Smooth muscle cell (in vitro differentiated cells): ENCODE results near the gene XRCC6. TPM values are rescaled to one million over a fixed set of nuclear protein-coding genes. Genes with fewer than 3 reads are reported as not detected.

Experiments
- DNase-seq: peaks from one replicate; lab custom pipeline; 2025; ENCODE audit not compliant: unreplicated experiment; lab: John Stamatoyannopoulos, UW
- H2AFZ ChIP-seq: fragments of 200-600 bp; sonication (generic); 2 replicates; pipeline ENCODE4 v1.6.0; 2016; ENCODE audit warnings: antibody characterized with exemption, low read depth, mild to moderate bottlenecking
- H3F3A ChIP-seq: fragments of 200-600 bp; sonication (generic); 2 replicates; pipeline ENCODE4 v1.6.0; 2017; ENCODE audit warnings: antibody characterized with exemption, low read depth
- H3K27ac ChIP-seq: fragments of 200-600 bp; sonication (generic); 2 replicates; pipeline ENCODE4 v1.5.1; 2016; ENCODE audit warnings: low read depth, mild to moderate bottlenecking
- H3K27me3 ChIP-seq: fragments of 200-600 bp; sonication (generic); 2 replicates; pipeline ENCODE4 v1.6.1; 2016; ENCODE audit warnings: low read depth, mild to moderate bottlenecking
- H3K36me3 ChIP-seq: fragments of 200-600 bp; sonication (generic); 2 replicates; pipeline ENCODE4 v1.5.1; 2016; ENCODE audit warnings: low read depth
- H3K4me1 ChIP-seq: fragments of 200-600 bp; sonication (generic); 2 replicates; pipeline ENCODE4 v1.5.1; 2016; ENCODE audit warnings: low read depth
- H3K4me2 ChIP-seq: fragments of 200-600 bp; sonication (generic); 2 replicates; pipeline ENCODE4 v1.6.0; 2016; ENCODE audit warnings: mild to moderate bottlenecking
- H3K4me3 ChIP-seq: fragments of 200-600 bp; sonication (generic); 2 replicates; pipeline ENCODE4 v1.5.1; 2016; ENCODE audit warnings: mild to moderate bottlenecking
- H3K79me2 ChIP-seq: fragments of 200-600 bp; sonication (generic); 2 replicates; pipeline ENCODE4 v1.6.0; 2016; ENCODE audit warnings: low read depth, mild to moderate bottlenecking
- H3K9ac ChIP-seq: fragments of 200-600 bp; sonication (generic); 2 replicates; pipeline ENCODE4 v1.6.0; 2016; ENCODE audit warnings: low read depth
- H3K9me3 ChIP-seq: fragments of 200-600 bp; sonication (generic); replicated peaks from 2 replicates; pipeline ENCODE4 v1.5.1; 2016; ENCODE audit warnings: low read depth
- H4K20me1 ChIP-seq: fragments of 200-600 bp; sonication (generic); 2 replicates; pipeline ENCODE4 v1.6.0; 2016; ENCODE audit warnings: low read depth
- CTCF ChIP-seq: fragments of 200-600 bp; sonication (generic); IDR thresholded peaks from 2 replicates; pipeline ENCODE4 v1.5.1; 2017; ENCODE audit warnings: borderline replicate concordance, mild to moderate bottlenecking, antibody characterized with exemption; ENCODE audit not compliant: insufficient read depth, poor library complexity, severe bottlenecking
- WGBS: methylation state at CpG from one replicate; pipeline ENCODE4 v1.1.7; 2016; ENCODE audit warnings: low lambda C conversion rate; 5-methylcytosine and 5-hydroxymethylcytosine counted together
- polyA plus RNA-seq: library from polyadenylated mRNA; unstranded; fragments of >200 nt; fragmentation: Nextera tagmentation; extraction: Ambion mirVana; gene quantifications from 2 replicates; pipeline ENCODE4 v1.2.1, GENCODE V29; 2016
- total RNA-seq: library from RNA; depleted of rRNA; stranded (reverse); fragments of >200 nt; gene quantifications from 2 replicates; pipeline ENCODE4 v1.2.3, GENCODE V29; 2014

XRCC6 gene
- total and polyA plus RNA-seq, 2 experiments from 2014 or later = 186 to 264 TPM

GRCh38 chr22:41584881-41585280, 36.2 kb upstream of the XRCC6 start:
- no peak overlapping the region for H3K4me3 ChIP-seq
- H3K36me3 ChIP-seq = no peaks in the 10 kb centered on the region
- peaks cover 26% of the 10 kb centered on the region for H3K79me2 ChIP-seq
- DNase-seq = no peak
- no peak overlapping the region for H2AFZ ChIP-seq
- peaks cover 9% of the 10 kb centered on the region for H4K20me1 ChIP-seq
- no peak overlapping the region for H3K27ac ChIP-seq
- no peaks in the 10 kb centered on the region for H3K27me3 ChIP-seq
- H3K9ac ChIP-seq = no peak overlapping the region
- WGBS = 94% methylated on average over 6 of the region's 6 CpGs
- H3K4me2 ChIP-seq = no peak overlapping the region
- TF ChIP-seq CTCF = no peak
- no peaks in the 10 kb centered on the region for H3F3A ChIP-seq
- peaks cover 8% of the 10 kb centered on the region for H3K4me1 ChIP-seq
- H3K9me3 ChIP-seq = no peaks in the 10 kb centered on the region

GRCh38 chr22:41585898-41586297, 35.2 kb upstream of the XRCC6 start:
- Histone ChIP-seq H3F3A (no peaks in the 10 kb centered on the region), H3K9ac (no peak overlapping the region), H3K36me3 (no peaks in the 10 kb centered on the region), H3K9me3 (no peaks in the 10 kb centered on the region), H3K4me3 (no peak overlapping the region), H2AFZ (no peak overlapping the region), H4K20me1 (peaks cover 9% of the 10 kb centered on the region), H3K27me3 (no peaks in the 10 kb centered on the region), H3K79me2 (peaks cover 26% of the 10 kb centered on the region), H3K27ac (no peak overlapping the region), H3K4me2 (no peak overlapping the region), H3K4me1 (peaks cover 8% of the 10 kb centered on the region)
- no peak for DNase-seq
- no peak for TF ChIP-seq CTCF
- WGBS = 96% methylated on average over 7 of the region's 7 CpGs

- Histone ChIP-seq H4K20me1 (peaks cover 9% of the 10 kb centered on the region), H3K27me3 (no peaks in the 10 kb centered on the region), H3K9ac (no peak overlapping the region), H2AFZ (no peak overlapping the region), H3K27ac (no peak overlapping the region), H3K4me3 (no peak overlapping the region), H3K4me1 (peaks cover 8% of the 10 kb centered on the region), H3K79me2 (peaks cover 26% of the 10 kb centered on the region), H3K4me2 (no peak overlapping the region), H3K36me3 (no peaks in the 10 kb centered on the region), H3F3A (no peaks in the 10 kb centered on the region), H3K9me3 (no peaks in the 10 kb centered on the region)
- TF ChIP-seq CTCF = no peak
- WGBS = 96% methylated on average over 7 of the region's 7 CpGs
- DNase-seq = no peak
Observed at GRCh38 chr22:41587347-41587723, 33.8 kb upstream of the XRCC6 start.
